ENCODE measurements around the gene SP2. TPM values are rescaled to one million over a fixed set of nuclear protein-coding genes. Genes with fewer than 3 reads are reported as not detected.
A peak's percentile ranks its signal among the peaks of the same experiment; 100 is the strongest.

Gene SP2
- total and polyA plus RNA-seq, 7 experiments from 2014 or later: 7.9 to 36.5 (median 26.4) TPM

DNA sequence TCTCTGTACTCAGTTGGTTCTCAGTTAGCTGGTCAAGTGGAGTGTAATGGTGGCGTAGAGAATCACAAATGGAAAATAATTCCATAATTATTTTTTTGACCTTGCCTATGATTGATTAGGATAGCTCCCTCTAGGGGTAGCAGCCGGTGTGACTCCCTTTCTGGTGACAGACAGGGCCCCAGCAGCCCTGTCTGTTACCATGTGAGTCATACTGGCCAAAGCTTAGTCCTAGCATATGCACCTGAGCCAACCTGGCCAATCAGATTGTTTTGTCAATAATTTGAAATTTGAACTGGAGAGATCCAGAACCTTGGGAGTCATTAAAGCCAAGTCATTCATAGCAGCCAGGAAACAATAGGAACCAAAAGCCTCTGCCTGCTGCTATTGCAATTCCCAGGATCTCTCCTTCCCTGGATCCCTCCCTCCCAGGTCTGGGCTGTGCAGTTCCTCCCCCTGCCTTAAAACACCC lies 50.9 kb downstream of the SP2 start:
- DNase-seq (peak; percentile 29 to 68 (median 45)), ATAC-seq (peak; percentile 88)
- peak overlapping the region in 8 of 10 donors; percentile 2 to 80 (median 26) for H3K4me3 Mint-ChIP-seq
- peaks cover 0 to 18% (median 9%) of the 10 kb centered on the region in 5 donors for H3K36me3 Mint-ChIP-seq
- Histone ChIP-seq H3K4me1 (ENCODE audit: control insufficient read depth in 2 of 2, insufficient read depth in 2 of 2, low read length in 2 of 2) (peaks cover 28 to 46% of the 10 kb centered on the region in 2 donors), H3K27ac (ENCODE audit: low read depth, low read length) (no peak overlapping the region), H3K36me3 (ENCODE audit: control insufficient read depth in 2 of 3, insufficient read depth in 3 of 3, low read length in 3 of 3) (peaks cover 0 to 28% (median 0%) of the 10 kb centered on the region in 3 experiments), H3K27me3 (ENCODE audit: control insufficient read depth in 2 of 2, insufficient read depth in 2 of 2, low read length in 2 of 2) (no peaks in the 10 kb centered on the region), H3K9me3 (ENCODE audit: control insufficient read depth in 2 of 3, low read length in 3 of 3) (no peaks in the 10 kb centered on the region), H3K4me3 (ENCODE audit: low read length) (no peak overlapping the region)
- H3K27me3 Mint-ChIP-seq: no peaks in the 10 kb centered on the region
- H3K4me1 Mint-ChIP-seq: peaks cover 41 to 74% (median 66%) of the 10 kb centered on the region in 7 donors
- H3K9me3 Mint-ChIP-seq: no peaks in the 10 kb centered on the region
- intact Hi-C loops (cut with micrococcal nuclease): loop anchor here in 1 of 2 donors (2.0 to 10.0 kb wide), 3 partner anchors 104 to 668 kb away; partner anchors contain the start of genes CBX1, HOXB7, HOXB8 and SNX11
- POLR2A ChIA-PET: interaction anchor here (1.1 kb wide), 2 partner anchors 21 to 24 kb away, joined by 3 to 5 read pairs; partner anchors contain the start of gene CDK5RAP3
- CTCF ChIA-PET: interaction anchor here (0.6 to 11.9 kb wide), 12 partner anchors 8 to 578 kb away, joined by 3 to 126 read pairs (median 4); partner anchors contain the start of gene CDK5RAP3
- peak overlapping the region in 7 of 9 donors; percentile 48 to 90 (median 72) for H3K27ac Mint-ChIP-seq

DNA sequence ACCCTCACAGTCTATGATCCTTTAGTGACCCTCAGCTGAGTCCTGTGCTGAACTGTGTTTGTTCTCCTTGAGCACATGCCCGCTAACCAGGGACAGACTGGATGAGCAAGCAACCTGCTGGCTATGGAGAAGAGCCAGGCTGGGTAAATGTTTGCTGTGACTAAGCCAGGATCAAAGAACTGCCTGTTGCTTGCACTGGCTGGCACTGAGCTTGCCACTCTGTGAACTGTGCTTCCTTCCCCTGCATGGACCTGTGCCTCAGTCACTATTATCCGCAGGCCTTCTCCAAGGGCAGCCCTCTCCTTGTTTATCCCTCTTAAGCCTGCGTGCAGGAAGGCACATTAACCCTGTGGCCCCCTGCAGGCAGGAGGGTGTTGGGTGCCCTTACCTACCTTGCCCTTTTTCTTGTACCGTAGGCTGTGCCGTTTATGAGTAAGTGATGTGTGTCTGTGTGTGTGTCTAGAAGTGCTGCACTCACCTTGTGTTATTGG lies 52.7 kb downstream of the SP2 start:
- POLR2A ChIA-PET: interaction anchor here (1.8 to 3.6 kb wide), 3 partner anchors 8 to 53 kb away, joined by 8 to 26 read pairs (median 16); partner anchors contain the start of genes CDK5RAP3, PNPO and SP2
- DNase-seq (peak in 1 of 9 donors; percentile 5), ATAC-seq (no peak)
- peaks cover 0 to 28% (median 0%) of the 10 kb centered on the region in 3 experiments for H3K36me3 ChIP-seq (ENCODE audit: control insufficient read depth in 2 of 3, insufficient read depth in 3 of 3, low read length in 3 of 3)
- Mint-ChIP-seq H3K27me3 (no peaks in the 10 kb centered on the region), H3K9me3 (no peaks in the 10 kb centered on the region), H3K4me1 (peaks cover 31 to 59% (median 54%) of the 10 kb centered on the region in 7 donors), H3K36me3 (peaks cover 0 to 18% (median 9%) of the 10 kb centered on the region in 5 donors), H3K4me3 (peak overlapping the region in 9 of 10 donors; percentile 63 to 90 (median 76)), H3K27ac (peak overlapping the region in 8 of 9 donors; percentile 57 to 86 (median 78))
- intact Hi-C loops (cut with micrococcal nuclease): loop anchor here (1.0 to 10.0 kb wide), 7 partner anchors 7 to 666 kb away; partner anchors contain the start of genes PNPO (in 2 of the 2), CBX1 (in 1 of the 2), HOXB7 (in 1 of the 2) and HOXB8 (in 1 of the 2)
- H3K9me3 ChIP-seq (ENCODE audit: control insufficient read depth in 2 of 3, low read length in 3 of 3): no peaks in the 10 kb centered on the region
- no peak overlapping the region for H3K27ac ChIP-seq (ENCODE audit: low read depth, low read length)
- no peaks in the 10 kb centered on the region for H3K27me3 ChIP-seq (ENCODE audit: control insufficient read depth in 2 of 2, insufficient read depth in 2 of 2, low read length in 2 of 2)
- peaks cover 22 to 40% of the 10 kb centered on the region in 2 donors for H3K4me1 ChIP-seq (ENCODE audit: control insufficient read depth in 2 of 2, insufficient read depth in 2 of 2, low read length in 2 of 2)
- CTCF ChIA-PET: interaction anchor here (0.7 to 11.9 kb wide), 15 partner anchors 8 to 108 kb away, joined by 3 to 126 read pairs (median 4); partner anchors contain the start of genes CDK5RAP3, PNPO and SCRN2
- H3K4me3 ChIP-seq (ENCODE audit: low read length): no peak overlapping the region

DNA sequence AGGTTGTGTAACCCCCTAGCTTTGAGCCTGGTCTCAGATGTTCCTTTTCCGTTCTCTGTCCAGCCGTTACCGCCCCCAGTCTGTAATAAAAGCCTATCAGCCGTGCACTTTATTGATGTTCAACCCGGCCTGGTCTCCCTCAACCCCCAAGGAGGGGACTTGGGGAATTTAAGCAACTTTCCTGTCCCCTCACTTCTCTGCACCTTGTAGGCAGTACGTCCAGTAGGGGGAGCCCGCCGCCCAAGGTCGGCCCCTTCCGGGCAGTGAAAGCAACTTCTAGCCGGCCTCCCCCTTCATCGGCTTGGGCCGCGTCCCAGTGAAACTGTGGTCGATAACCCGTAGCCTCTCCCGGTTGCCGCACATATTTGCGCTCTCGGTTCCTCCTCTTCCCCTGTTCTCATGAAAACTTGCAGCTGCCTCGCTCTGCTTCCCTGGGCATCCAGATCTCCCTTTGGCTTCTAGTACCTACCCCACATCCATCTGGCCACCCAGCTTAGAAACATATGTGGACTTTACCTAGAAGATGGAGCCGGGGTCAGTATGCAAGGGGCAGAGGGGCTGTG lies 53.2 kb downstream of the SP2 start:
- H3K27ac Mint-ChIP-seq: peak overlapping the region; percentile 57 to 86 (median 76)
- DNase-seq: peak; percentile 47 to 87 (median 62)
- ChIA-PET CTCF (interaction anchor here (0.6 to 11.9 kb wide), 28 partner anchors 8 to 677 kb away, joined by 3 to 126 read pairs (median 4); partner anchors contain the start of genes CDK5RAP3, HOXB9, OSBPL7 and PNPO), POLR2A (interaction anchor here (1.8 to 3.6 kb wide), 3 partner anchors 9 to 54 kb away, joined by 8 to 26 read pairs (median 16); partner anchors contain the start of genes CDK5RAP3, PNPO and SP2)
- H3K9me3 Mint-ChIP-seq: no peaks in the 10 kb centered on the region
- Histone ChIP-seq H3K4me3 (ENCODE audit: low read length) (peak overlapping the region; percentile 44), H3K9me3 (ENCODE audit: control insufficient read depth in 2 of 3, low read length in 3 of 3) (no peaks in the 10 kb centered on the region), H3K27me3 (ENCODE audit: control insufficient read depth in 2 of 2, insufficient read depth in 2 of 2, low read length in 2 of 2) (no peaks in the 10 kb centered on the region), H3K4me1 (ENCODE audit: control insufficient read depth in 2 of 2, insufficient read depth in 2 of 2, low read length in 2 of 2) (peaks cover 22 to 40% of the 10 kb centered on the region in 2 donors), H3K36me3 (ENCODE audit: control insufficient read depth in 2 of 3, insufficient read depth in 3 of 3, low read length in 3 of 3) (peaks cover 0 to 32% (median 0%) of the 10 kb centered on the region in 3 experiments), H3K27ac (ENCODE audit: low read depth, low read length) (peak overlapping the region; percentile 55)
- peak; percentile 82 for ATAC-seq
- peaks cover 0 to 19% (median 9%) of the 10 kb centered on the region in 5 donors for H3K36me3 Mint-ChIP-seq
- peaks cover 30 to 56% (median 49%) of the 10 kb centered on the region in 7 donors for H3K4me1 Mint-ChIP-seq
- peak overlapping the region; percentile 63 to 90 (median 77) for H3K4me3 Mint-ChIP-seq
- intact Hi-C loops (cut with micrococcal nuclease): loop anchor here (1.0 to 10.0 kb wide), 7 partner anchors 8 to 666 kb away; partner anchors contain the start of genes PNPO (in 2 of the 2), CBX1 (in 1 of the 2), HOXB7 (in 1 of the 2) and HOXB8 (in 1 of the 2)
- H3K27me3 Mint-ChIP-seq: no peaks in the 10 kb centered on the region

DNA sequence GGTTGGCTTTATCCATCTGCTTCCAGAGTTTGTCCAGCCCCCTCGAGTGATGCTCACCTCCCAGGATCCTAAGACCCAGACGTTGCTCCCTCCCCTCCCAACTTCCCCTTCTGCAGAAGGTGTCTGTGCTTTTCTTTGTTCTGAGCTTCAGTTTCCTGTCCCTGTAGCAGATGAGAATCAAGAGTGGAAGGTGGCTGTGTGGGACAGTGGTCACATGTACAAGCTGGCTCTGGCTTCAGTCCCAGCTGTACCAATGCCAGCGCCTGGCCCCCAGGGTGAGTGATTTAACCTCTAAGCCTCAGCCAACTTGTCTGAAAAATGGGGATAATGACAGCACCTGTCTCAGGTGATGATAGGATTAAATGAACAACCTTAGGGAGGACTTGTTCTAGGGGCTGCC lies 53.9 kb downstream of the SP2 start:
- ChIA-PET CTCF (interaction anchor here (0.6 to 11.9 kb wide), 24 partner anchors 9 to 676 kb away, joined by 3 to 126 read pairs (median 4); partner anchors contain the start of genes CDK5RAP3, HOXB9, OSBPL7 and PNPO), POLR2A (interaction anchor here (1.8 to 3.6 kb wide), 3 partner anchors 9 to 54 kb away, joined by 8 to 26 read pairs (median 16); partner anchors contain the start of genes CDK5RAP3, PNPO and SP2)
- H3K4me3 ChIP-seq (ENCODE audit: low read length): peak overlapping the region; percentile 44
- H3K9me3 ChIP-seq (ENCODE audit: control insufficient read depth in 2 of 3, low read length in 3 of 3): no peaks in the 10 kb centered on the region
- peak overlapping the region; percentile 63 to 90 (median 77) for H3K4me3 Mint-ChIP-seq
- no peaks in the 10 kb centered on the region for H3K9me3 Mint-ChIP-seq
- H3K36me3 Mint-ChIP-seq: peaks cover 0 to 18% (median 11%) of the 10 kb centered on the region in 5 donors
- no peaks in the 10 kb centered on the region for H3K27me3 ChIP-seq (ENCODE audit: control insufficient read depth in 2 of 2, insufficient read depth in 2 of 2, low read length in 2 of 2)
- intact Hi-C loops (cut with micrococcal nuclease): loop anchor here (1.0 to 10.0 kb wide), 7 partner anchors 9 to 665 kb away; partner anchors contain the start of genes PNPO (in 2 of the 2), CBX1 (in 1 of the 2), HOXB7 (in 1 of the 2) and HOXB8 (in 1 of the 2)
- ATAC-seq (peak; percentile 41), DNase-seq (peak in 7 of 9 donors; percentile 20 to 40 (median 28))
- H3K36me3 ChIP-seq (ENCODE audit: control insufficient read depth in 2 of 3, insufficient read depth in 3 of 3, low read length in 3 of 3): peaks cover 0 to 33% (median 0%) of the 10 kb centered on the region in 3 experiments
- H3K27ac Mint-ChIP-seq: peak overlapping the region; percentile 57 to 86 (median 76)
- no peaks in the 10 kb centered on the region for H3K27me3 Mint-ChIP-seq
- peaks cover 27 to 49% (median 42%) of the 10 kb centered on the region in 7 donors for H3K4me1 Mint-ChIP-seq
- H3K4me1 ChIP-seq (ENCODE audit: control insufficient read depth in 2 of 2, insufficient read depth in 2 of 2, low read length in 2 of 2): peaks cover 15 to 34% of the 10 kb centered on the region in 2 donors
- peak overlapping the region; percentile 55 for H3K27ac ChIP-seq (ENCODE audit: low read depth, low read length)

DNA sequence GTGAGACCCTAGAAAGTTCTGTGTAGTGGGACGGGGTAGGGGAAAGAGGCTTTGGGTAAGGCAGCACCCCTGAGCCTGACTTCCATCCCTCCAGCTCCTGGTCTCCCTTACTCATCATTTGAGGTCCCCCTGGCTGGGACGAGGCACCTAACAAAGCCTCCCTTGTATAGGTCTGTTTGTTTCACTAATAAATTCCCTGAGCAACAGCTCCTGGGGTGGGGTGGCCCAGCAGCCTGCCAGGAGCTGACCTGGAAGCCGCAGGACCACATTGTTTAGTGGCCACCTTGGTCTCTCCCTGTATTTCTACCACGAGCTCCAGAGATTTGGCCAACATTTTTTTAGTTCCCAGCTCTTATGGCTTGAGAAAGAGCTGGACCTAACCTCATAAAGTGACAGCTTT lies 54.4 kb downstream of the SP2 start:
- POLR2A ChIA-PET: interaction anchor here (0.5 to 3.6 kb wide), 4 partner anchors 10 to 136 kb away, joined by 3 to 26 read pairs (median 12); partner anchors contain the start of genes CDK5RAP3, PNPO and SP2
- no peak for DNase-seq

More for the DNA sequence above, 54.4 kb downstream of the SP2 start:
- no peaks in the 10 kb centered on the region for H3K27me3 ChIP-seq (ENCODE audit: control insufficient read depth in 2 of 2, insufficient read depth in 2 of 2, low read length in 2 of 2)
- H3K36me3 ChIP-seq (ENCODE audit: control insufficient read depth in 2 of 3, insufficient read depth in 3 of 3, low read length in 3 of 3): peaks cover 0 to 31% (median 0%) of the 10 kb centered on the region in 3 experiments
- CTCF ChIA-PET: interaction anchor here (1.0 to 11.9 kb wide), 14 partner anchors 9 to 675 kb away, joined by 3 to 126 read pairs (median 5); partner anchors contain the start of genes CDK5RAP3, HOXB9, OSBPL7 and PNPO
- Mint-ChIP-seq H3K27ac (peak overlapping the region in 5 of 9 donors; percentile 34 to 81 (median 76)), H3K27me3 (no peaks in the 10 kb centered on the region), H3K4me1 (peaks cover 22 to 44% (median 37%) of the 10 kb centered on the region in 7 donors), H3K4me3 (peak overlapping the region in 2 of 10 donors; percentile 82 to 90), H3K36me3 (peaks cover 0 to 16% (median 7%) of the 10 kb centered on the region in 5 donors), H3K9me3 (no peaks in the 10 kb centered on the region)
- peak overlapping the region; percentile 55 for H3K27ac ChIP-seq (ENCODE audit: low read depth, low read length)
- no peak overlapping the region for H3K4me3 ChIP-seq (ENCODE audit: low read length)
- no peak for ATAC-seq
- peaks cover 10 to 29% of the 10 kb centered on the region in 2 donors for H3K4me1 ChIP-seq (ENCODE audit: control insufficient read depth in 2 of 2, insufficient read depth in 2 of 2, low read length in 2 of 2)
- intact Hi-C loops (cut with micrococcal nuclease): no loop called here
- no peaks in the 10 kb centered on the region for H3K9me3 ChIP-seq (ENCODE audit: control insufficient read depth in 2 of 3, low read length in 3 of 3)

Data from naive thymus-derived CD4-positive, alpha-beta T cell (primary cell).